Gastroesophageal sphincter (tissue), 4 donors: ENCODE results near the gene RFX2. TPM values are rescaled to one million over a fixed set of nuclear protein-coding genes. Genes with fewer than 3 reads are reported as not detected.

ENCODE experiments used
- ATAC-seq: fragments of 150-250 bp; one replicate; pipeline ENCODE4 v1.9.1; 2016; ENCODE audit warnings: mild to moderate bottlenecking, moderate library complexity
- H3K27ac ChIP-seq, 4 donors: fragments of 200-600 bp; sonication (generic) in 3 of 4; 1 replicate in 3 of 4; 2 replicates in 1 of 4; pipeline ENCODE4 v1.5.1; 2016 to 2019
- H3K27me3 ChIP-seq: fragments of 200-600 bp; sonication (generic); one replicate; pipeline ENCODE4 v1.5.1; 2019
- H3K36me3 ChIP-seq, 2 donors: fragments of 200-600 bp; sonication (generic); one replicate each; pipeline ENCODE4 v1.5.1; 2019; ENCODE audit warnings: control low read depth in 1 of 2
- H3K4me1 ChIP-seq, 3 donors: fragments of 200-600 bp; sonication (generic); 1 replicate in 2 of 3; 2 replicates in 1 of 3; pipeline ENCODE4 v1.5.1; 2016 to 2019; ENCODE audit warnings: control low read depth in 2 of 3
- H3K4me3 ChIP-seq, 2 donors: fragments of 200-600 bp; sonication (generic); one replicate each; pipeline ENCODE4 v1.5.1; 2019; ENCODE audit warnings: mild to moderate bottlenecking in 1 of 2, moderate library complexity in 1 of 2
- H3K9me3 ChIP-seq, 3 donors: fragments of 200-600 bp; sonication (generic); one replicate each; pipeline ENCODE4 v1.5.1; 2017 to 2019; ENCODE audit warnings: control low read depth in 2 of 3
- CTCF ChIP-seq, 4 experiments: fragments of 200-600 bp in 2 of 4; fragments of 450-650 bp in 2 of 4; sonication (generic) in 1 of 4; IDR thresholded peaks; one replicate each; pipeline ENCODE4 v1.5.1; 2017 to 2019; ENCODE audit warnings: antibody characterized with exemption in 4 of 4, mild to moderate bottlenecking in 2 of 4, moderate library complexity in 2 of 4
- EP300 ChIP-seq: sonication (generic); formaldehyde crosslinking; IDR thresholded peaks from one replicate; pipeline ENCODE4 v1.6.1; 2017; ENCODE audit warnings: antibody characterized with exemption, mild to moderate bottlenecking
- POLR2A ChIP-seq, 2 donors: fragments of 450-650 bp; IDR thresholded peaks; one replicate each; pipeline ENCODE4 v1.6.1; 2017; ENCODE audit warnings: antibody characterized with exemption in 2 of 2, mild to moderate bottlenecking in 2 of 2, moderate library complexity in 1 of 2
- POLR2AphosphoS5 ChIP-seq: sonication (generic); formaldehyde crosslinking; IDR thresholded peaks from one replicate; pipeline ENCODE4 v1.6.1; 2017; ENCODE audit warnings: antibody characterized with exemption
- WGBS, 2 donors: methylation state at CpG; one replicate each; pipeline ENCODE4 v1.1.5; 2018; ENCODE audit warnings: low coverage in 1 of 2; 5-methylcytosine and 5-hydroxymethylcytosine counted together
- total RNA-seq, 4 donors: library from RNA; depleted of rRNA; stranded (reverse); fragments of >200 nt; gene quantifications; one replicate each; pipeline ENCODE4 v1.1.0, GENCODE V29; 2016

The RFX2 gene
- total RNA-seq, 4 donors from 2014 or later: 18.7 to 49.1 (median 37.6) TPM

- Histone ChIP-seq H3K4me1 (peaks cover 9 to 75% (median 47%) of the 10 kb centered on the region in 3 donors), H3K27ac (peak overlapping the region; percentile 72 to 97 (median 92)), H3K9me3 (no peaks in the 10 kb centered on the region), H3K27me3 (no peaks in the 10 kb centered on the region), H3K36me3 (no peaks in the 10 kb centered on the region), H3K4me3 (no peak overlapping the region)
- 72 to 83% methylated on average over 8 to 11 of the region's 11 CpGs for WGBS, 2 donors
- ATAC-seq: no peak
- TF ChIP-seq POLR2A (IDR thresholded peaks at IDR 0.05): no peak
- TF ChIP-seq CTCF (IDR thresholded peaks at IDR 0.05): no peak
- no peak for TF ChIP-seq POLR2AphosphoS5
- TF ChIP-seq EP300: no peak
Observed at GRCh38 chr19:6105444-6105843, 4.9 kb downstream of the RFX2 start.

GRCh38 chr19:6103894-6104293 is 6.4 kb downstream of the RFX2 start:
- no peak for ATAC-seq
- no peak overlapping the region for H3K4me3 ChIP-seq
- no peaks in the 10 kb centered on the region for H3K36me3 ChIP-seq
- WGBS, 2 donors: 42 to 44% methylated on average over 2 to 4 of the region's 4 CpGs
- H3K9me3 ChIP-seq: no peaks in the 10 kb centered on the region
- peaks cover 22 to 85% (median 62%) of the 10 kb centered on the region in 3 donors for H3K4me1 ChIP-seq
- no peaks in the 10 kb centered on the region for H3K27me3 ChIP-seq
- TF ChIP-seq POLR2AphosphoS5 (no peak), POLR2A (IDR thresholded peaks at IDR 0.05) (no peak), CTCF (IDR thresholded peaks at IDR 0.05) (no peak), EP300 (no peak)
- H3K27ac ChIP-seq: peak overlapping the region; percentile 72 to 97 (median 92)

- H3K27ac ChIP-seq: peak overlapping the region; percentile 72 to 97 (median 92)
- H3K27me3 ChIP-seq: no peaks in the 10 kb centered on the region
- no peaks in the 10 kb centered on the region for H3K36me3 ChIP-seq
- H3K4me1 ChIP-seq: peaks cover 24 to 92% (median 66%) of the 10 kb centered on the region in 3 donors
- TF ChIP-seq CTCF (IDR thresholded peaks at IDR 0.05): no peak
- TF ChIP-seq POLR2AphosphoS5: peak; percentile 92
- TF ChIP-seq POLR2A (IDR thresholded peaks at IDR 0.05): no peak
- 13 to 24% methylated on average over 3 of the region's 3 CpGs for WGBS, 2 donors
- H3K9me3 ChIP-seq: no peaks in the 10 kb centered on the region
- peak; percentile 80 for ATAC-seq
- no peak overlapping the region for H3K4me3 ChIP-seq
Observed at GRCh38 chr19:6103217-6103644, 7.1 kb downstream of the RFX2 start.

- peak overlapping the region; percentile 72 to 97 (median 92) for H3K27ac ChIP-seq
- TF ChIP-seq EP300 (no peak), POLR2A (IDR thresholded peaks at IDR 0.05) (no peak), POLR2AphosphoS5 (no peak), CTCF (IDR thresholded peaks at IDR 0.05) (no peak)
- no peaks in the 10 kb centered on the region for H3K36me3 ChIP-seq
- H3K9me3 ChIP-seq: no peaks in the 10 kb centered on the region
- ATAC-seq: no peak
- whole genome bisulfite sequencing, 2 donors: 55 to 90% methylated on average over 3 of the region's 3 CpGs
- H3K4me3 ChIP-seq: no peak overlapping the region
- H3K27me3 ChIP-seq: no peaks in the 10 kb centered on the region
- peaks cover 26 to 100% (median 66%) of the 10 kb centered on the region in 3 donors for H3K4me1 ChIP-seq
Observed at GRCh38 chr19:6101991-6102390, 8.3 kb downstream of the RFX2 start.

GRCh38 chr19:6101291-6101825 is 8.9 kb downstream of the RFX2 start:
- Histone ChIP-seq H3K27me3 (no peaks in the 10 kb centered on the region), H3K4me1 (peaks cover 26 to 96% (median 65%) of the 10 kb centered on the region in 3 donors), H3K4me3 (no peak overlapping the region), H3K9me3 (no peaks in the 10 kb centered on the region), H3K36me3 (no peaks in the 10 kb centered on the region), H3K27ac (peak overlapping the region; percentile 72 to 97 (median 92))
- ATAC-seq: no peak
- TF ChIP-seq POLR2A (IDR thresholded peaks at IDR 0.05): no peak
- no peak for TF ChIP-seq POLR2AphosphoS5
- TF ChIP-seq CTCF (IDR thresholded peaks at IDR 0.05): no peak
- TF ChIP-seq EP300: no peak
- 40 to 50% methylated on average over 3 of the region's 3 CpGs for WGBS, 2 donors
